Activated CD4-positive, alpha-beta T cell treated with anti-CD3 and anti-CD28 coated beads for 36 hours (primary cell): ENCODE measurements around the gene RAB15. TPM values are rescaled to one million over a fixed set of nuclear protein-coding genes. Genes with fewer than 3 reads are reported as not detected.

ENCODE experiments used
- ATAC-seq: fragments of 200-7000 bp; cut with Tn5 transposase; one replicate; pipeline ENCODE4 v1.10.0; 2021; ENCODE audit warnings: mild to moderate bottlenecking, moderate library complexity
- CTCF ChIA-PET: fragments of 350-600 bp; sonication (Branson Sonifier 250); formaldehyde crosslinking; loops from one replicate; lab custom pipeline; 2021; ENCODE audit warnings: antibody characterized with exemption; lab: Charles Lee
- POLR2A ChIA-PET: fragments of 350-600 bp; sonication (Branson Sonifier 250); formaldehyde crosslinking; loops from one replicate; lab custom pipeline; 2021; ENCODE audit warnings: antibody characterized with exemption, inconsistent platforms; lab: Charles Lee
- DNase-seq: peaks from one replicate; pipeline ENCODE4 v3.0.0-alpha.2; 2020
- H3K27ac Mint-ChIP-seq: one replicate; pipeline ENCODE4 v1.8.0; 2021; ENCODE audit warnings: mixed read lengths
- H3K27me3 Mint-ChIP-seq: one replicate; pipeline ENCODE4 v1.8.0; 2021; ENCODE audit warnings: mixed read lengths
- H3K36me3 Mint-ChIP-seq: one replicate; pipeline ENCODE4 v1.8.0; 2021; ENCODE audit warnings: low read depth, mixed read lengths
- H3K4me1 Mint-ChIP-seq: one replicate; pipeline ENCODE4 v1.8.0; 2021; ENCODE audit warnings: mixed read lengths
- H3K4me3 Mint-ChIP-seq: one replicate; pipeline ENCODE4 v1.8.0; 2021; ENCODE audit warnings: mild to moderate bottlenecking, moderate library complexity, mixed read lengths
- H3K9me3 Mint-ChIP-seq: one replicate; pipeline ENCODE4 v1.8.0; 2021; ENCODE audit warnings: low read depth, mixed read lengths
- intact Hi-C, 2 experiments: fragments of 100-400 bp; cut with DNase I in 1 of 2; cut with micrococcal nuclease in 1 of 2; formaldehyde crosslinking; loops; one replicate each; pipeline versions ENCODE4 v1.14.2 to v1.15.1; 2022 to 2024; cut with DNase I, micrococcal nuclease
- total RNA-seq, 2 experiments: library from RNA; stranded (reverse); gene quantifications; one replicate each; pipeline ENCODE4 v1.2.3, GENCODE V29; 2021

RAB15 gene
- total RNA-seq, 2 experiments from 2014 or later: 3.7 to 5.3 TPM

DNA sequence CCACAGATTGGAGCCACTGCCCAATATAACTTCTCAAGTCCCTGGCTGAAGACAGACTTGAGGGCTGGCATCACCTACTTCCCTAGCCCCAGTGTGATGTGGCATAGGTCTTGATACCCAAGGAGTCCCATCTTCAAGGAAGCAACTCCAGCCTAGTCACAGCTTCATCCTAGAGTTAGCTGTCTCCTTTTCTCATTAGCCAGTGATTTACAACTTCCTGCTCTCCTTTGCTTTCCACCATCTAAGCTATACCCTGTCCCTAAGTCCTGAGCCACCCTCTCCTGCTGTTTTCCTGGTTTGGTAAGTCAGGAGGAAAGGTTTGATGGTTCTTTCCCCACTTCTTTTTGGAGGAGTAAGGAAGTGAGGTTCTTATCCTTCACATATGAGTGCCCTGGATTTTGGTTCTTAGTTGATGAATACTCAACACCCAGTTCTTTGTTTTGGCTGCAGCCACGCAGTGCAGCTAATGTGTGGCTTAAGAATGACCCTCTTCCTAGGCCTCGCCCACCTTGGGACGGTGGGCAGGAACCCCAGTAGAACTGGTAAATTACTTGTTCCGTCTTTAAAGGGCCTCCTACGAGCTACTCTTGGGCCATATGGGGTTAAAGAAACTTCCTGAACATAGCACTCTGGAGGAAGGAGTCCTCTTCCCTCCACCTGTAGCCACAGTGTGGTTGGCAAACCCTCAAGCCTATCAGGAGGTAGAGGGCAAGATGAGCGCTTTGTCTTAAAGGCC is 25.7 kb downstream of the RAB15 start:
- Mint-ChIP-seq H3K4me1 (peaks cover 26% of the 10 kb centered on the region), H3K9me3 (no peaks in the 10 kb centered on the region), H3K27ac (no peak overlapping the region), H3K4me3 (no peak overlapping the region), H3K36me3 (peaks cover 20% of the 10 kb centered on the region), H3K27me3 (no peaks in the 10 kb centered on the region)
- intact Hi-C loops: no loop called here
- ChIA-PET CTCF (interaction anchor here (0.6 to 0.8 kb wide), 2 partner anchors 65 to 166 kb away, joined by 3 read pairs; no protein-coding TSS in a partner anchor), POLR2A (interaction anchor here (0.6 kb wide), 1 partner anchor 69 kb away, joined by 5 read pairs; no protein-coding TSS in a partner anchor)
- DNase-seq: no peak
- ATAC-seq: no peak

- Mint-ChIP-seq H3K36me3 (peaks cover 16% of the 10 kb centered on the region), H3K4me1 (peaks cover 30% of the 10 kb centered on the region), H3K27ac (no peak overlapping the region), H3K27me3 (no peaks in the 10 kb centered on the region), H3K9me3 (no peaks in the 10 kb centered on the region), H3K4me3 (no peak overlapping the region)
- ChIA-PET POLR2A (no interaction called here), CTCF (interaction anchor here (0.7 kb wide), 1 partner anchor 123 kb away, joined by 3 read pairs; no protein-coding TSS in a partner anchor)
- ATAC-seq (no peak), DNase-seq (no peak)
- intact Hi-C loops: no loop called here
Measured at GRCh38 chr14:64945431-64946178, 26.5 kb downstream of the RAB15 start.

DNA sequence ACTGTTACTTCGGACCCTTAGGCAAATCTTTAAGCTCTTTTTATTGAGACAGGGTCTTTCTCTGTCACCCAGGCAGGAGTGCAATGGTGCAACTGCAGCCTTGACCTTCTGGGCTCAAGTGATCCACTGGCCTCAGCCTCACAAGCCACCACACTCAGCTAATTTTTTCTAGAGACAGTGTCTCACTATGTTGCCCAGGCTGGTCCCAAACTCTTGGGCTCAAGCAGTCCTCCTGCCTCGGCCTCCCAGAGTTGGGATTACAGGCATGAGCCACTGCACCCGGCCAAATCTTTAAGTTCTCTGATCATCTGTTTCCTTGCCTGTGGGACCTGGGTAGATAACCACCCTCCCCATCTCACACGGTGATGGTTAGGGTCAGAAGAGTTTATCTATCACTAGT is 27.3 kb downstream of the RAB15 start:
- H3K27me3 Mint-ChIP-seq: no peaks in the 10 kb centered on the region
- H3K9me3 Mint-ChIP-seq: no peaks in the 10 kb centered on the region
- DNase-seq (no peak), ATAC-seq (no peak)
- H3K36me3 Mint-ChIP-seq: peaks cover 12% of the 10 kb centered on the region
- no peak overlapping the region for H3K27ac Mint-ChIP-seq
- intact Hi-C loops: no loop called here
- ChIA-PET CTCF (interaction anchor here (0.7 kb wide), 1 partner anchor 122 kb away, joined by 3 read pairs; no protein-coding TSS in a partner anchor), POLR2A (no interaction called here)
- H3K4me1 Mint-ChIP-seq: peaks cover 35% of the 10 kb centered on the region
- no peak overlapping the region for H3K4me3 Mint-ChIP-seq

- POLR2A ChIA-PET: no interaction called here
- peaks cover 14% of the 10 kb centered on the region for H3K36me3 Mint-ChIP-seq
- intact Hi-C loops: no loop called here
- H3K9me3 Mint-ChIP-seq: no peaks in the 10 kb centered on the region
- ATAC-seq (no peak), DNase-seq (no peak)
- CTCF ChIA-PET: interaction anchor here (1.1 kb wide), 1 partner anchor 28 kb away, joined by 3 read pairs; the partner anchor contains the start of gene RAB15
- H3K27ac Mint-ChIP-seq: no peak overlapping the region
- H3K4me1 Mint-ChIP-seq: peaks cover 43% of the 10 kb centered on the region
- no peak overlapping the region for H3K4me3 Mint-ChIP-seq
- no peaks in the 10 kb centered on the region for H3K27me3 Mint-ChIP-seq
Measured at GRCh38 chr14:64944041-64944440, 28.1 kb downstream of the RAB15 start.

DNA sequence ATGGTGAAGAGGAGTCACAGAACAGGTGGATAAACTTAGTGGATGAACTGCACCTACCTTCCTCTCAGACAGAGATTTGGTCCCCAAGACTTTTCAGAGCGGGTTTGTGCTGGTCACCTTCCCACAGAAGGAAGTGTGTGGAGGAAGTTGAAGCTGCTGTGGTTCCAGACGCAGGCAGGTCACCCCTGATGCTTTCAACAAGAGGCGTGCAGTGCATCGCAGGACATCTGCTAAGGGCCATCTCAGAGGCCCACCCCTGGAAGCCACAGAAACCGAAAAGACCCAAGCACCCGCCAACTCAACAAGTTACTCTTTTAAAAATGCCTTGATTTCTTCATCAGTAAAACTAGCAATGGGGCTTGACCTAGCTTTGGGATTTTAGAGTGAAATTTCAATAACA is 28.6 kb downstream of the RAB15 start:
- Mint-ChIP-seq H3K4me1 (peaks cover 48% of the 10 kb centered on the region), H3K36me3 (peaks cover 15% of the 10 kb centered on the region), H3K27ac (no peak overlapping the region), H3K27me3 (no peaks in the 10 kb centered on the region), H3K9me3 (no peaks in the 10 kb centered on the region), H3K4me3 (no peak overlapping the region)
- intact Hi-C loops: no loop called here
- DNase-seq (no peak), ATAC-seq (no peak)
- POLR2A ChIA-PET: no interaction called here
- CTCF ChIA-PET: interaction anchor here (1.1 kb wide), 1 partner anchor 28 kb away, joined by 3 read pairs; the partner anchor contains the start of gene RAB15

GRCh38 chr14:64942531-64943111 is 29.5 kb downstream of the RAB15 start, which contains the start of gene GPX2:
Gene GPX2, minus strand, starts transcription at chr14:64942745. Its CDS starts 19 bp downstream, at chr14:64942726.
- ATAC-seq: no peak
- Mint-ChIP-seq H3K27me3 (no peaks in the 10 kb centered on the region), H3K27ac (no peak within 1 kb of the TSS), H3K4me3 (no peak within 1 kb of the TSS), H3K36me3 (peaks cover 20% of the 10 kb centered on the region), H3K9me3 (no peaks in the 10 kb centered on the region), H3K4me1 (peaks cover 54% of the 10 kb centered on the region)
- intact Hi-C loops: no loop called here
- ChIA-PET CTCF (interaction anchor here (1.0 to 1.3 kb wide), 2 partner anchors 120 to 272 kb away, joined by 3 to 4 read pairs; no protein-coding TSS in a partner anchor), POLR2A (no interaction called here)
- no peak for DNase-seq

GRCh38 chr14:64940336-64940910 is 31.7 kb downstream of the RAB15 start:
- no peak overlapping the region for H3K4me3 Mint-ChIP-seq
- intact Hi-C loops: no loop called here
- peaks cover 20% of the 10 kb centered on the region for H3K36me3 Mint-ChIP-seq
- no peaks in the 10 kb centered on the region for H3K27me3 Mint-ChIP-seq
- DNase-seq (no peak), ATAC-seq (no peak)
- ChIA-PET CTCF (interaction anchor here (0.9 to 1.0 kb wide), 2 partner anchors 10 to 28 kb away, joined by 3 read pairs; no protein-coding TSS in a partner anchor), POLR2A (no interaction called here)
- H3K4me1 Mint-ChIP-seq: peaks cover 58% of the 10 kb centered on the region
- H3K9me3 Mint-ChIP-seq: no peaks in the 10 kb centered on the region
- peak overlapping the region; percentile 23 for H3K27ac Mint-ChIP-seq

GRCh38 chr14:64939817-64940190 is 32.3 kb downstream of the RAB15 start:
- POLR2A ChIA-PET: no interaction called here
- ATAC-seq (no peak), DNase-seq (no peak)
- CTCF ChIA-PET: interaction anchor here (0.6 to 1.0 kb wide), 4 partner anchors 9 to 596 kb away, joined by 3 to 4 read pairs (median 3); no protein-coding TSS in a partner anchor
- peaks cover 63% of the 10 kb centered on the region for H3K4me1 Mint-ChIP-seq
- peaks cover 20% of the 10 kb centered on the region for H3K36me3 Mint-ChIP-seq
- H3K27ac Mint-ChIP-seq: peak overlapping the region; percentile 48
- H3K27me3 Mint-ChIP-seq: no peaks in the 10 kb centered on the region
- intact Hi-C loops: no loop called here
- no peak overlapping the region for H3K4me3 Mint-ChIP-seq
- no peaks in the 10 kb centered on the region for H3K9me3 Mint-ChIP-seq

DNA sequence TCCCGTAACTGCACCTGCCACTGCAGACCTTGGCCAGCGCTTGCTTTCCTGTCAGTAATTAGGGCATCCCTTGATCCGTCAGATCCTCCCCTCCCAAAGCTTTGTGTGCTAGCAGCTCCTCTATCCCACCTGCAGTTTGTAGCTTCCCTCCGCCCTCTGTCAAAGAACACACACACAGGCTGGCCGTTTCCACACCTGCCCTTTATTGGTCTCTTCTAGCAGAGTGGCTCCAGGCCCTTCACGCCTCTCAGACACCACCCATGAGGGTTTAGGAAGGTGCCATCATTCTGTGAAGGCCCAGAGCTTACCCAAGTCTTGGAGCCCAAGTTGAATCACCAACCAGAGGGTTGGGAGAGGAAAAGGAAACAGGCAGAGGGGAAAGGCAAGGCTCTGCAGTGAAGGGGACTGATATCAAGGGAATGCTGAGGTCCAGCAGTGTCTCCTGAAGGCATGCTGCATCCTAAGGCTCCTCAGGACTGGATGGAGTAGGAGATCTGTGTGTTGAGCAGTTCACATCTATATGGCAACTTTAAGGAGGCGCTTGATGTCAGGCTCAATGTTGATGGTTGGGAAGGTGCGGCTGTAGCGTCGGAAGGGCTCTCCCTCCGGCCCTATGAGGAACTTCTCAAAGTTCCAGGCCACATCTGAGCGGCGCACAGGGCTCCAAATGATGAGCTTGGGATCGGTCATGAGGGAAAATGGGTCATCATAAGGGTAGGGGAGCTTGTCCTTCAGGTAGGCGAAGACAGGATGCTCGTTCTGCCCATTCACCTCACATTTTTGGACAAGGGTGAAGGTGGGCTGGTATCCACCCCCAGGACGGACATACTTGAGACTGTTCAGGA is 32.9 kb downstream of the RAB15 start:
- DNase-seq (no peak), ATAC-seq (no peak)
- no peak overlapping the region for H3K4me3 Mint-ChIP-seq
- H3K9me3 Mint-ChIP-seq: no peaks in the 10 kb centered on the region
- H3K4me1 Mint-ChIP-seq: peaks cover 63% of the 10 kb centered on the region
- H3K27me3 Mint-ChIP-seq: no peaks in the 10 kb centered on the region
- H3K27ac Mint-ChIP-seq: peak overlapping the region; percentile 48
- intact Hi-C loops: no loop called here
- ChIA-PET POLR2A (no interaction called here), CTCF (interaction anchor here (0.6 to 0.8 kb wide), 4 partner anchors 47 to 596 kb away, joined by 3 to 4 read pairs (median 4); no protein-coding TSS in a partner anchor)
- peaks cover 24% of the 10 kb centered on the region for H3K36me3 Mint-ChIP-seq

- ChIA-PET POLR2A (no interaction called here), CTCF (interaction anchor here (0.6 to 1.9 kb wide), 4 partner anchors 11 to 49 kb away, joined by 3 to 8 read pairs (median 4); partner anchors contain the start of gene FNTB)
- Mint-ChIP-seq H3K27ac (no peak overlapping the region), H3K27me3 (no peaks in the 10 kb centered on the region), H3K4me3 (no peak overlapping the region), H3K36me3 (peaks cover 30% of the 10 kb centered on the region), H3K9me3 (no peaks in the 10 kb centered on the region), H3K4me1 (peaks cover 51% of the 10 kb centered on the region)
- DNase-seq: no peak
- ATAC-seq: no peak
- intact Hi-C loops: no loop called here
Measured at GRCh38 chr14:64937821-64938193, 34.3 kb downstream of the RAB15 start.
